Duodenal mucosa (tissue), 2 donors: Measurements from ENCODE around the gene LSAMP.
"Not testable (repeated sequence)": the region's sequence is repeated elsewhere in the genome, so short reads cannot be mapped to it uniquely, and the experiment has no call there.

Source experiments
- H3K27ac ChIP-seq: one replicate; pipeline ENCODE4 v1.7.0; 2013; ENCODE audit warnings: low read depth, low read length
- H3K27me3 ChIP-seq, 2 donors: one replicate each; pipeline ENCODE4 v1.7.0; 2013; ENCODE audit warnings: low read length in 2 of 2, control low read depth in 1 of 2; ENCODE audit not compliant: insufficient read depth in 2 of 2, control insufficient read depth in 1 of 2
- H3K36me3 ChIP-seq, 2 donors: one replicate each; pipeline ENCODE4 v1.7.0; 2013; ENCODE audit warnings: low read length in 2 of 2, control low read depth in 1 of 2; ENCODE audit not compliant: insufficient read depth in 2 of 2, control insufficient read depth in 1 of 2
- H3K4me1 ChIP-seq, 2 donors: one replicate each; pipeline ENCODE4 v1.7.0; 2013; ENCODE audit warnings: low read length in 2 of 2, control low read depth in 1 of 2; ENCODE audit not compliant: insufficient read depth in 2 of 2, control insufficient read depth in 1 of 2
- H3K4me3 ChIP-seq, 2 donors: one replicate each; pipeline ENCODE4 v1.7.0; 2013; ENCODE audit warnings: low read length in 2 of 2, low read depth in 1 of 2
- H3K9ac ChIP-seq, 2 donors: one replicate each; pipeline ENCODE4 v1.7.0; 2013; ENCODE audit warnings: low read length in 2 of 2, low read depth in 1 of 2
- H3K9me3 ChIP-seq, 2 donors: one replicate each; pipeline ENCODE4 v1.7.0; 2013; ENCODE audit warnings: low read length in 2 of 2, control low read depth in 1 of 2; ENCODE audit not compliant: control insufficient read depth in 1 of 2

The LSAMP gene

DNA sequence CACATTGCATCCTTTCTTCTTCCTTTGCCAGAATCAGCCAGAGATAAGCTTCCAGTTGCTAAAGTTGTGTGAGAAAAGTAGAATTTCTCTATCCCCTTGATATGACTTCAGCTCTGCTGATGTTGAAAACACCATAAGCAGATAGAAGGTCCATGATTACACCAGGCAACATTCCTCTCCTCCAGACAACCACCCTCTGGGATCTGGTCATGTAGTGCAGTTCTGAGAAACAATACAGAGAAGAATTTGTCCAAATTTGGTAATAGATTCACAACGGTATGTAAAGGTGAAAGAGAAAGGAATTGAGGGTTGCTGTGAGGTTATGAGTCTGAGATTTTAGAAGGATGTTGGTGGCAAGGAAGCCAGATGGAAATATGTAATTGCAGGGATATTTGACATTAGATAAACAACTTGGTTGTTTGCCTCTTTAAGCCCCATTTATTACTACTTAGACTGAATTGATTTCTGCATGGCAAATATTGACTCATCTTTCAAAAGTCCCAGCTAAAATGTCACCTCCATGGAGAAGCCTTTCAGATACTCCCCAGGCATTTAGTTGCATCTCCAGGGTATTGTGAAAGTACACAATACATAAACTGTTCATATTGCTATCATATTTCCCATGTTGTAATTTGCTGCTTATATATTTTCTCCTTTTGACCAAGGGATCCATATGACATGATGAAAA is 687.1 kb downstream of the LSAMP start:
- no peaks in the 10 kb centered on the region for H3K27me3 ChIP-seq
- no peaks in the 10 kb centered on the region for H3K36me3 ChIP-seq
- no peaks in the 10 kb centered on the region for H3K9me3 ChIP-seq
- H3K4me3 ChIP-seq: no peak overlapping the region
- no peaks in the 10 kb centered on the region for H3K4me1 ChIP-seq
- no peak overlapping the region for H3K27ac ChIP-seq
- no peak overlapping the region for H3K9ac ChIP-seq

DNA sequence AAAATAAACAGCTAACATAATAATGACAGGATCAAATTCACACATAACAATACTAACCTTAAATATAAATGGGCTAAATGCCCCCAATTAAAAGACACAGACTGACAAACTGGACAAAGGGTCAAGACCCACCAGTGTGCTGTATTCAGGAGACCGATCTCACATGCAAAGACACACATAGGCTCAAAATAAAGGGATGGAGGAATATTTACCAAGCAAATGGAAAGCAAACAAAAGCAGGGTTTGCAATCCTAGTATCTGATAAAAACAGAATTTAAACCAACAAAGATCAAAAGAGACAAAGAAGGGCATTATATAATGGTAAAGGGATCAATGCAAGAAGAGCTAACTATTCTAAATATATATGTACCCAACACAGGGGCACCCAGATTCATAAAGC is 692.3 kb downstream of the LSAMP start:
- H3K4me3 ChIP-seq, H3K9me3 ChIP-seq, H3K27me3 ChIP-seq, H3K4me1 ChIP-seq, H3K36me3 ChIP-seq, H3K9ac ChIP-seq, H3K27ac ChIP-seq: not testable (repeated sequence)
